Measurements from ENCODE around the gene ZNRD2.

Gene ZNRD2

DNA sequence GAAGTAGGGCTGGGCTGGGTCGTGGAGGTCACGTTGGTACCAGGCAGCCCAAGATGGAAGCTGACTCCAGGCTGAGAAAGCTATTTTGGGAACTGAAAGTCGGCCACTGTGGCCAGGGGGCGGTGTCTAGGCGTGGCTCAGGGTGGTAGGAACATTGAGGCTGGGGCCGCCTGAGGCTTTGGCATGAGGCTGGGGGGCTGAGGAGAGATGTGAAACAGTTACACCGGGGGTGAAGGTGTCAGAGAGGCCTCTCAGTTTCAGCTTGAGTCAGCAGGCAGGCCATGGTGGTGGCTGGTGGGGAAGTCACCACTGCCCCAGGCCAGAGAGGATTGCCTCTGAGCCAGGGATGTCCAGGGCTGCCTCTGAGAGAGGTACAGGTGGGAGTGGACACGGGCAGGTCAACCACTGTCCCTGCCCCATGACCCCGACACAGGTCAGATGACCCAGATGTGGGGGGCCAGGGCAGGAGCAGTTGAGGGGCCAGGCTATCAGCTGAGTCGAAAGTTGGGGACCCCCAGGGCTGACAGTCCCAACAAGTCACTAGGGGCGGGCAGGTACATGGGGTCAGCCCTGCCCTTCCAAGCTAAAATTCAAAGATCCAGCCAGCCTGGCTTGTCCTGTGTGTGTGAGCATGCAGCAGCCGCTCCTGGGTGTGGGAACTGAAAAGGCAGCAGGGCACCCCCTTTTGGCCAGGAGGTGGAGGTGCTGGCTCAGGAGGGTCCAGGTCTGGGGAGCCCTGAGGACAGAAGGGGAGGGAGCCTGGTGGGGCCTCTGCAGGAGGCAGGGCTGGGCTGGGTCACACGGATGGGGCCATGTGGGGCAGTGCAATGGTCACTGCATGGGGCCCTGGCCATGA is 18.1 kb downstream of the ZNRD2 start (continued):
- TF ChIP-seq WT1 (tag by site-specific recombination; IDR thresholded peaks at IDR 0.05) (no peak), ZNF560 (tag by site-specific recombination; IDR thresholded peaks at IDR 0.05; ENCODE audit: borderline replicate concordance) (no peak), BCL11B (tag by site-specific recombination; IDR thresholded peaks at IDR 0.05; ENCODE audit: low read depth) (peak; percentile 41; the same call in 1 of the 2 replicates), ZNF280D (tag by site-specific recombination; IDR thresholded peaks at IDR 0.05) (no peak), ZNF518A (tag by site-specific recombination; conservative IDR thresholded peaks at IDR 0.05; ENCODE audit: low read depth) (no peak), ZBTB26 (tag by site-specific recombination; optimal IDR thresholded peaks at IDR 0.05) (no peak), ZBTB17 (tag by site-specific recombination; IDR thresholded peaks at IDR 0.05) (no peak), ZNF600 (tag by site-specific recombination; IDR thresholded peaks at IDR 0.05) (no peak), ZNF473 (tag by site-specific recombination; IDR thresholded peaks at IDR 0.05) (no peak), ZNF341 (tag by site-specific recombination; IDR thresholded peaks at IDR 0.05; ENCODE audit: low read depth) (no peak), GLIS2 (tag by site-specific recombination; IDR thresholded peaks at IDR 0.05) (peak; percentile 51; the same call in 1 of the 2 replicates), YY2 (tag by site-specific recombination; IDR thresholded peaks at IDR 0.05) (no peak), ZNF626 (tag by site-specific recombination; IDR thresholded peaks at IDR 0.05) (no peak), SALL2 (tag by site-specific recombination; IDR thresholded peaks at IDR 0.05; ENCODE audit: borderline replicate concordance) (no peak)
- TF ChIP-seq, protein P1, sequence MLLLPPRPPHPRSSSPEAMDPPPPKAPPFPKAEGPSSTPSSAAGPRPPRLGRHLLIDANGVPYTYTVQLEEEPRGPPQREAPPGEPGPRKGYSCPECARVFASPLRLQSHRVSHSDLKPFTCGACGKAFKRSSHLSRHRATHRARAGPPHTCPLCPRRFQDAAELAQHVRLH (tag by site-specific recombination; IDR thresholded peaks at IDR 0.05), result no peak
